SIG-M5 (cell line): Measurements from ENCODE around the gene IQSEC1.
"Not testable (repeated sequence)": the region's sequence is repeated elsewhere in the genome, so short reads cannot be mapped to it uniquely, and the experiment has no call there.

Source experiments
- DNase-seq: peaks from one replicate; lab custom pipeline; 2025; lab: John Stamatoyannopoulos, UW

The IQSEC1 gene

GRCh38 chr3:12870942-12871341 lies 202.3 kb downstream of the IQSEC1 start:
- DNase-seq, result no peak

DNA sequence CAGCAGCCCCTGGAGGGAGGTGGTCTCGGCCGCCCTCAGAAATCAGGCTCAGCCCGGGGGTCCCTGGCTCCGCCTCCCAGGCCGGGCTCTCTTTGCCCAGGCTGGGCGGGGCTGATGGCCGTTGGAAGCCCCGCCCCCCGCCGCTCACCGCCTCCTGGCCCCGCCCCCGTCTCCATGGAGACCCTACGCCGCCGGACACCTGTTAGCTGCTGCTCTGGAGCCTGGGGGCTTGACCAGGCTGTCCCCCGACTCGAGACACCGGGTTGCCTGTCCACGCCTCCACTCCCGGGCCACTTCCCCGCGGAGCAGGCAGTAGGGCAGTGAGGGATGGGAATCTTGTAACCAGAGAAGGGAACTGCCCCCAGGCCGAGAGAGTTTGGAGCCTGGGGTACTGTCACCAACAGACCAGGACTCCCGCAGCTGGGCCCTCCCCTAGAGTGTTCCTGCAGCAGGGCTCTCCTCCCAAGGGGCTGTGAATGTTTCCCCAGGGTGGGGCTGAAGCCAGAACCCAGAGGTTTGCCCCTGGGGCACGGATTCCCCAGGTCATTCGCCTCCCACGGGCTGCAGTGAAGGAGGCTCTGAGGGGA lies 204.1 kb downstream of the IQSEC1 start:
- DNase-seq, result no peak

GRCh38 chr3:12868039-12869034 lies 204.9 kb downstream of the IQSEC1 start:
- no peak for DNase-seq

DNA sequence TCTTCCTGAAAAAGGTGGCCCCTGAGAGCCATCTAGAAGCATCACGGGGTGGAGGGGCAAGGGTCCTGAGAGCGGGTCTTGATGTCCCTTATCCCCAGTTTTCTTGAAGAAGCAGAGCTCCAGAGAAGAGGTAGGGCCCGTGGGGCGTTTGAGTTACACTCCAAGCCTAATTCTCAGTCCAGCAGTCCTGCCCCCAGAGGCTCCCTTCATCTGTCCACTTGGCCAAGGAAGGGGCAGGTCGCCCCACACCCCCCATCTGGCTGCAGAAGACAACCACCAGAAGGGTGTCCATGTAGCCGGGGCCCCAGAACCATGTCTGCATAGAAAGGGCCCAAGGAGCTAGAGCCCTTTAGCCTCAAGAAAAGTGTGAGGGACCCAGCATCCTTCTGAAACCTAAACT lies 206.4 kb downstream of the IQSEC1 start:
- no peak for DNase-seq

DNA sequence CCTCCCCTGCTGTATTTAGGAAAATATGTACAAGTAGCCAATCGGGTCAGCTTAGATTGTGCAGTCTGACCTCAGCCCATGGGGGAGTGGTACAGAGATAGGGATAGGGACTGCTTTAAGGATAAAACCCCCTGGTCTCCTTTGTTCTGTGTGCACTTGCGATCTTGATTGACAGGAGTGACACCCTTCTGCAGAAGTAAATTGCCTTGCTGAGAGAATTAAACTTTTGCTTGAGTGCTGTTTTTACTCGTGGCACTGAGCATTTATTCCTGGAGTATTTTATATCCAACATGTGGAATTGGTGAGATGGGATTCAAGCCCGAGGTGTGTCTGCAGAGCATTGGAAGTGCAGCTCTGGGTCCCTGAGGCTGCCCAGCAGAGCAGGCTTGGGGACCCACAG lies 208.0 kb downstream of the IQSEC1 start:
- no peak for DNase-seq

DNA sequence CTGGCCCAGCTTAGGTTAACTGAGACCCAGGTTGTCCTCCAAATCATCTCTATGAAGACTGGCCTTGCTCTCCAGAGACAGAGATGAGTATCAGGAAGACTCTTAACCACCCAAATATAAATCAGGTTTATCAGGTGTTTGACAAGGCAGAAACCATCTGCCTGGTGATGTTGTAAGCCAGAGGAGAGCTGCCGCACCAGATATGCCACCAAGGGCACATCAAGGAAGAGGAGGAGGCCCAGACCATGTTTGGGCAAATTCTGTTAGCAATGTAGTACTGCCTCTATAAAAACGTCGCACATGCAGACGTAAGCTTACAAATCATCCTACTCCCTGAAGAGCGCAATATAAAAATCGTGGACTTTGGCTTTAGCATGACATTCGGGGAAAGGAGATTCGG lies 210.8 kb downstream of the IQSEC1 start:
- DNase-seq, result no peak

DNA sequence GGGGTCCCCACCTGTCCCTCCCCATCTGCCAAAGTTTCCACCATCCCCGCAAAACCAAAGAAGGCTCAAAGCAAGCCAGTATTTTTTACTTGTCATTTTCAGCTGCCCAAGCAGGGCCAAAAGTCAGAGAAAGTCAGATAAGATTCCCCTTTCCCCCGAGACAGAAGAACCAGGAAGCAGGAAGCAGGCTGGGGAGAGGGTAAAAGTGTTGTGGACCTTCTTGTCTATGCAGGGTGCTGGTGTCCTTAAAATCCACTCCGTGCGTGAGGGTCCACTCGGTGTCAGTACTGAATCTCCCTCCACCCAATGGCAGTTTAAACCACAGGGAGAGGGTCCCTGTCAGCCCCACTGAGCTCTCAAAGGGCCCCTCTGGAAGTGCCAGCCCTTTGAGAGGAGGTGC lies 211.6 kb downstream of the IQSEC1 start:
- no peak for DNase-seq

DNA sequence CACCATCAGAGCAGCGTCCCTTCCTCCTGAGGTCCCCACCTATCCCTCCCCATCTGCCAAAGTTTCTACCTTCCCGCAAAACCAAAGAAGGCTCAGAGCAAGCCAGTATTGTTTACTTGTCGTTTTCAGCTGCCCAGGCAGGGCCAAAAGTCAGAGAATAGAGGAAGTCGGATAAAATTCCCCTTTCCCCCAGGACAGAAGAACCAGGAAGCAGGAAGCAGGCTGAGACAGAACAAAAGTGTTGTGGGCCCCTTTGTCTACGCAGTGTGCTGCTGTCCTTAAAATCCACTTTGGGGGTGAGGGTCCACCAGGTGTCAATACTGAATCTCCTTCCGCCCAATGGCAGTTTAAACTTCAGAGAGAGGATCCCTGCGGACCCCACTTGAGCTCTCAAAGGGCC lies 213.4 kb downstream of the IQSEC1 start:
- no peak for DNase-seq

GRCh38 chr3:12856626-12857025 lies 216.6 kb downstream of the IQSEC1 start:
- DNase-seq, result no peak

- DNase-seq, result no peak
These were observed 218.7 kb downstream of the IQSEC1 start for GRCh38 chr3:12854565-12854964.

- DNase-seq, result not testable (repeated sequence)
These were observed 219.4 kb downstream of the IQSEC1 start for GRCh38 chr3:12853847-12854246.

DNA sequence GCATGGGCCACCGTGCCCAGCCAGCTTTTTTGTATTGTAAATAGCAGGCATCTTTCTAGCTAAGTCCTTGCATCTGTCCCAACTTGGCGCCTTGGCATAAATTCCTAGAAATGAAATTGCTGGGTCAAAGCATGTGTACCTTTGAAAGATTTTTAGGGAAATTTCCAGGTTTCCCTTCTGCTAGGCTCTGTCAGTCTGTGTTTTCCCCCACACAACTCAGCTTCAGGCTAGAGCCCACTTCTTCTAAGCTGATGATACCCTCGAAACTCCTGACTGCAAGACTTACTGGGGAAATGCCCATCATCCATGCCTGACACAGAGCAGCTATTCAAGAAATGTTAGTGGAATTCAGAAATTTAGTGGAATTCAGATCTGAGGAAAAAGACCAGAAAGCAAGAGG lies 221.0 kb downstream of the IQSEC1 start:
- DNase-seq, result no peak
